NCI-H146 treated with DMSO at 0.1 percent for 48 hours (cell line): ENCODE data around the gene AK5.

Experiments used
- DNase-seq: peaks from one replicate; lab custom pipeline; 2025; ENCODE audit not compliant: unreplicated experiment; lab: John Stamatoyannopoulos, UW

Gene AK5

GRCh38 chr1:77348549-77348948 is 66.7 kb downstream of the AK5 start:
- DNase-seq = no peak

- no peak for DNase-seq
These were observed 67.5 kb downstream of the AK5 start for GRCh38 chr1:77349275-77349674.

GRCh38 chr1:77350012-77350770 is 68.4 kb downstream of the AK5 start:
- no peak for DNase-seq

GRCh38 chr1:77354536-77354935 is 72.7 kb downstream of the AK5 start:
- DNase-seq = no peak

- DNase-seq = no peak
These were observed 73.2 kb downstream of the AK5 start for GRCh38 chr1:77355010-77355409.

- no peak for DNase-seq
These were observed 74.3 kb downstream of the AK5 start for GRCh38 chr1:77356136-77356535.

GRCh38 chr1:77360256-77360655 is 78.4 kb downstream of the AK5 start:
- no peak for DNase-seq

- DNase-seq = no peak
These were observed 79.8 kb downstream of the AK5 start for GRCh38 chr1:77361621-77362020.

GRCh38 chr1:77370161-77370560 is 88.3 kb downstream of the AK5 start:
- no peak for DNase-seq

GRCh38 chr1:77370583-77371306 is 88.9 kb downstream of the AK5 start:
- DNase-seq = no peak

GRCh38 chr1:77371396-77371795 is 89.6 kb downstream of the AK5 start:
- DNase-seq = no peak

GRCh38 chr1:77373702-77374101 is 91.9 kb downstream of the AK5 start:
- no peak for DNase-seq

- no peak for DNase-seq
These were observed 93.7 kb downstream of the AK5 start for GRCh38 chr1:77375541-77375940.

- DNase-seq = no peak
These were observed 94.2 kb downstream of the AK5 start for GRCh38 chr1:77375990-77376389.

- peak; percentile 62 for DNase-seq
These were observed 97.1 kb downstream of the AK5 start for GRCh38 chr1:77378723-77379535.

- DNase-seq = no peak
These were observed 100.5 kb downstream of the AK5 start for GRCh38 chr1:77382366-77382765.

GRCh38 chr1:77383236-77383635 is 101.4 kb downstream of the AK5 start:
- no peak for DNase-seq

GRCh38 chr1:77385551-77385950 is 103.7 kb downstream of the AK5 start:
- no peak for DNase-seq

GRCh38 chr1:77386276-77386675 is 104.5 kb downstream of the AK5 start:
- DNase-seq = no peak

GRCh38 chr1:77387553-77387952 is 105.7 kb downstream of the AK5 start:
- peak; percentile 56 for DNase-seq

GRCh38 chr1:77388661-77389060 is 106.8 kb downstream of the AK5 start:
- DNase-seq = no peak

GRCh38 chr1:77392486-77392885 is 110.7 kb downstream of the AK5 start:
- no peak for DNase-seq
